Raji (cell line): ENCODE results near the gene SIX3.

Source experiments
- POLR2A ChIP-seq: IDR thresholded peaks from 2 replicates; pipeline ENCODE4 v1.6.1; 2011; ENCODE audit warnings: low read depth, low read length, control low read depth; ENCODE audit not compliant: insufficient read depth

SIX3 gene

GRCh38 chr2:44927985-44928482 is 13.5 kb upstream of the SIX3 start:
- no peak for TF ChIP-seq POLR2A

- no peak for TF ChIP-seq POLR2A
Observed at GRCh38 chr2:44928483-44929158, 12.9 kb upstream of the SIX3 start.

- TF ChIP-seq POLR2A = no peak
Observed at GRCh38 chr2:44929159-44929734, 12.3 kb upstream of the SIX3 start.

GRCh38 chr2:44929735-44930273 is 11.7 kb upstream of the SIX3 start:
- no peak for TF ChIP-seq POLR2A

GRCh38 chr2:44930274-44931197 is 11.0 kb upstream of the SIX3 start:
- TF ChIP-seq POLR2A = no peak

GRCh38 chr2:44931198-44931780 is 10.2 kb upstream of the SIX3 start:
- no peak for TF ChIP-seq POLR2A

- no peak for TF ChIP-seq POLR2A
Observed at GRCh38 chr2:44932079-44932478, 9.4 kb upstream of the SIX3 start.

GRCh38 chr2:44932564-44933392 is 8.7 kb upstream of the SIX3 start:
- TF ChIP-seq POLR2A = no peak

- TF ChIP-seq POLR2A = no peak
Observed at GRCh38 chr2:44933434-44933951, 8.0 kb upstream of the SIX3 start.

GRCh38 chr2:44934038-44934982 is 7.2 kb upstream of the SIX3 start:
- no peak for TF ChIP-seq POLR2A

- no peak for TF ChIP-seq POLR2A
Observed at GRCh38 chr2:44934983-44935728, 6.3 kb upstream of the SIX3 start.

- TF ChIP-seq POLR2A = no peak
Observed at GRCh38 chr2:44935729-44936098, 5.8 kb upstream of the SIX3 start.
